ENCODE data around the gene APEH.
A peak's percentile ranks its signal among the peaks of the same experiment; 100 is the strongest.

Gene APEH

GRCh38 chr3:49673715-49674496, at the start of gene APEH:
Gene APEH (plus strand): TSS chr3:49674351. CDS start chr3:49674402, 51 bp downstream.
- H3K4me1 Mint-ChIP-seq (ENCODE audit: low read depth), result peaks cover 37% of the 10 kb centered on the region
- intact Hi-C loops (cut with micrococcal nuclease), result loop anchor here (5.0 kb wide), 1 partner anchor 202 kb away; the partner anchor contains the start of gene DAG1
- peaks cover 52% of the 10 kb centered on the region for H3K36me3 Mint-ChIP-seq (ENCODE audit: low read depth)

GRCh38 chr3:49625071-49625470, 49.1 kb upstream of the APEH start:
- intact Hi-C loops (cut with micrococcal nuclease), result no loop called here
- H3K36me3 Mint-ChIP-seq (ENCODE audit: low read depth), result no peaks in the 10 kb centered on the region
- H3K27ac Mint-ChIP-seq, result no peak overlapping the region
- H3K4me1 Mint-ChIP-seq (ENCODE audit: low read depth), result peaks cover 6% of the 10 kb centered on the region
- H3K9me3 Mint-ChIP-seq, result no peaks in the 10 kb centered on the region
- peaks cover 11% of the 10 kb centered on the region for H3K27me3 Mint-ChIP-seq
- H3K4me3 Mint-ChIP-seq, result no peak overlapping the region

More at GRCh38 chr3:49673715-49674496, at the start of gene APEH:
- Mint-ChIP-seq H3K27me3 (peaks cover 13% of the 10 kb centered on the region), H3K9me3 (no peaks in the 10 kb centered on the region), H3K27ac (peak within 1 kb of the TSS; percentile 100), H3K4me3 (peak within 1 kb of the TSS; percentile 95)

DNA sequence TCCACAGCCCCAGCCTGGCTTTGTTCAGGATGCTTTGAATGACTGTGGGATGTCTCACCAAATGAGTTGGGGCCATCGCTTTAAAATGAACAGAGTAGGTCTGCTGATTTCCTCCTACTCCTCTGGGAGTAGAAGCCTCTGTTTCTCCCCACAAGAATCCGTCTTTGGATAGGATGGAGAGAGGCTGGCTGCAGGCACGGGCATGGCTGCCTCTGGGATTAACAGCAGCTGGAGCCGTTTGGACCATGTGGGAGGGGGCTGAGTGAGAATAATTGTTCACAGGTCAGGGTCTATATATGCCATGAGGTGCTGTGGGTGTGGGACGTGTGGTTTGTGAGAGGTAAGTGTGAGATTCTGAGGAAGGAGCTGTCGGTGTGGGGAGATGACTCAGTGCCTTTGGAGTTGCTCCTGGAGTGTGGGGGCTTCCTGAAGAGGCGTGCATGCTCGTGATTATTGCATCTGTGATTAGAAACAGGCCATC, 48.0 kb upstream of the APEH start:
- Mint-ChIP-seq H3K27me3 (peaks cover 10% of the 10 kb centered on the region), H3K4me1 (ENCODE audit: low read depth) (peaks cover 6% of the 10 kb centered on the region), H3K4me3 (no peak overlapping the region), H3K9me3 (peaks cover under 1% of the 10 kb centered on the region), H3K36me3 (ENCODE audit: low read depth) (no peaks in the 10 kb centered on the region), H3K27ac (no peak overlapping the region)
- intact Hi-C loops (cut with micrococcal nuclease), result no loop called here

- intact Hi-C loops (cut with micrococcal nuclease), result no loop called here
- peaks cover 7% of the 10 kb centered on the region for H3K9me3 Mint-ChIP-seq
These were observed 47.4 kb upstream of the APEH start for GRCh38 chr3:49626796-49627195.

GRCh38 chr3:49627634-49628033, 46.5 kb upstream of the APEH start:
- Mint-ChIP-seq H3K4me1 (ENCODE audit: low read depth) (peaks cover 6% of the 10 kb centered on the region), H3K9me3 (peaks cover 14% of the 10 kb centered on the region), H3K27ac (no peak overlapping the region), H3K27me3 (peaks cover 4% of the 10 kb centered on the region), H3K4me3 (no peak overlapping the region), H3K36me3 (ENCODE audit: low read depth) (no peaks in the 10 kb centered on the region)
- intact Hi-C loops (cut with micrococcal nuclease), result no loop called here

More at GRCh38 chr3:49626796-49627195, 47.4 kb upstream of the APEH start:
- Mint-ChIP-seq H3K4me3 (no peak overlapping the region), H3K36me3 (ENCODE audit: low read depth) (no peaks in the 10 kb centered on the region), H3K4me1 (ENCODE audit: low read depth) (peaks cover 6% of the 10 kb centered on the region), H3K27me3 (peaks cover 5% of the 10 kb centered on the region), H3K27ac (no peak overlapping the region)

DNA sequence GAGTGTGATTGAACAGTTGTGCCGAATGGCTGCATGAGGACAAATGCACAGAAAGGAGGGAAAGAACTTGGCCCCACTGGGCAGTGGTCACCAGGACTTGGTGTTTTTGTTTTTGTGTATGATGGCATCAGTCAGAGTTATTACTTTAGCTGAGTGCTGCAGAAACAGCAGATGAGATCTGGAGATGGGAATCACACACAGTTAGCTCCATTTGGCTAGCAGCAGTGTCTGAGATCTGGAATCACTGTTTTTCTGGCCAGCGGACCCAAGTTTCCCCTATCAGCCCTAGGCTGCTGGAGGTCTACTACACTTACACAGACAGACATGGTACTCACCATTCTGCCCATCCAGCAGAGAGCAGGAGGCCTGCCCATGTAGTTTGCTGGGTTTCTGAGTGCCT, 45.9 kb upstream of the APEH start:
- peaks cover 6% of the 10 kb centered on the region for H3K4me1 Mint-ChIP-seq (ENCODE audit: low read depth)
- intact Hi-C loops (cut with micrococcal nuclease), result no loop called here
- H3K9me3 Mint-ChIP-seq, result peaks cover 14% of the 10 kb centered on the region
- no peak overlapping the region for H3K4me3 Mint-ChIP-seq
- no peak overlapping the region for H3K27ac Mint-ChIP-seq
- no peaks in the 10 kb centered on the region for H3K36me3 Mint-ChIP-seq (ENCODE audit: low read depth)
- H3K27me3 Mint-ChIP-seq, result peaks cover 5% of the 10 kb centered on the region

DNA sequence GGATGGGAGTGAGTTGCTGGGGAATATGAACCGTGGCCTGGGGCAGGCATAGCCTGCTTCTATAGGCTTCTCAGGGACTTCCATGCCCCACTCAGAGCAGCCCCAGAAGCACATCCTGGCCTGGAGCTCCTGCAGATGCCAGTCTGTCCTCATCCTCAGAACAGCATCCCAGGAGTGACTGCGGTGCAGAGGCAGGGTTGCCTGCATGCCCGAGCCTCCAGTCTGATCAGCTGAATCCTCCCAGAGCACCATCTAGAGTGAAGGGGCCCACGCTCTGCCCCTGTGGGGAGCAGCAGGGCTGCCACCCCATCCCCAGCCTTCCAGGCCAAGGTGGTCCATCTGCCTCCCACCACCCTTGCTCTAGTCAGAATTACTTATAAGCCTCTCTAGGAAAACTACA, 44.7 kb upstream of the APEH start:
- Mint-ChIP-seq H3K4me3 (no peak overlapping the region), H3K9me3 (peaks cover 14% of the 10 kb centered on the region), H3K4me1 (ENCODE audit: low read depth) (peaks cover 6% of the 10 kb centered on the region), H3K36me3 (ENCODE audit: low read depth) (no peaks in the 10 kb centered on the region), H3K27me3 (peaks cover 5% of the 10 kb centered on the region), H3K27ac (no peak overlapping the region)
- intact Hi-C loops (cut with micrococcal nuclease), result no loop called here

DNA sequence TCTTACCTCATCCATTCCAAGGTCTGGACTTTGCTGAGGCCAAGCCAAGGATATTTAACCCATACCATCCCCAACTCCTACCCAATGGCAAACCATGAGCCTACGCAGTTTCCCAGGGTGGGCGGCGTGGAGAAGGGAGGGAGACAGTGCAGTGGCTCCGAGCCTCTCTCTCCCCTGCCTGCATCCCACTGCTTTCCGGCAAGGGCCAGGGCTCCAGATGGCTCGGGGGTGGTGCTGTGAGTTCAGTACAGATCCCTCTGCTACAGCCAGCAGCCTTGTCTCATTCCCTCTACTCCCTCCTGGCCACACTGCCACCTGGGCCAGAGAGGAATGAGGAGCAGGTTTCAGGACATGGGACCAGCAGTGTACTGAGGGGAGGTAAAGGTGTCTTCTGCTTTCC, 44.3 kb upstream of the APEH start:
- H3K9me3 Mint-ChIP-seq, result peaks cover 14% of the 10 kb centered on the region
- H3K36me3 Mint-ChIP-seq (ENCODE audit: low read depth), result no peaks in the 10 kb centered on the region
- H3K27me3 Mint-ChIP-seq, result peaks cover 5% of the 10 kb centered on the region
- intact Hi-C loops (cut with micrococcal nuclease), result no loop called here
- peaks cover 6% of the 10 kb centered on the region for H3K4me1 Mint-ChIP-seq (ENCODE audit: low read depth)
- H3K4me3 Mint-ChIP-seq, result no peak overlapping the region
- H3K27ac Mint-ChIP-seq, result no peak overlapping the region

GRCh38 chr3:49630784-49631183, 43.4 kb upstream of the APEH start:
- Mint-ChIP-seq H3K4me3 (no peak overlapping the region), H3K27me3 (peaks cover 5% of the 10 kb centered on the region), H3K9me3 (peaks cover 14% of the 10 kb centered on the region), H3K27ac (no peak overlapping the region), H3K4me1 (ENCODE audit: low read depth) (peaks cover 6% of the 10 kb centered on the region), H3K36me3 (ENCODE audit: low read depth) (no peaks in the 10 kb centered on the region)
- intact Hi-C loops (cut with micrococcal nuclease), result no loop called here

- Mint-ChIP-seq H3K4me3 (no peak overlapping the region), H3K9me3 (peaks cover 14% of the 10 kb centered on the region), H3K4me1 (ENCODE audit: low read depth) (no peaks in the 10 kb centered on the region), H3K36me3 (ENCODE audit: low read depth) (no peaks in the 10 kb centered on the region), H3K27ac (no peak overlapping the region), H3K27me3 (peaks cover 5% of the 10 kb centered on the region)
- intact Hi-C loops (cut with micrococcal nuclease), result no loop called here
These were observed 39.4 kb upstream of the APEH start for GRCh38 chr3:49634736-49635135.

GRCh38 chr3:49636883-49637609, 37.1 kb upstream of the APEH start:
- peaks cover 4% of the 10 kb centered on the region for H3K9me3 Mint-ChIP-seq
- intact Hi-C loops (cut with micrococcal nuclease), result no loop called here
- H3K36me3 Mint-ChIP-seq (ENCODE audit: low read depth), result no peaks in the 10 kb centered on the region
- no peaks in the 10 kb centered on the region for H3K4me1 Mint-ChIP-seq (ENCODE audit: low read depth)
- H3K27me3 Mint-ChIP-seq, result peaks cover 6% of the 10 kb centered on the region
- H3K27ac Mint-ChIP-seq, result no peak overlapping the region
- H3K4me3 Mint-ChIP-seq, result no peak overlapping the region

GRCh38 chr3:49638445-49638844, 35.7 kb upstream of the APEH start:
- Mint-ChIP-seq H3K4me3 (no peak overlapping the region), H3K36me3 (ENCODE audit: low read depth) (no peaks in the 10 kb centered on the region), H3K4me1 (ENCODE audit: low read depth) (no peaks in the 10 kb centered on the region), H3K27me3 (peaks cover 3% of the 10 kb centered on the region), H3K27ac (no peak overlapping the region), H3K9me3 (no peaks in the 10 kb centered on the region)
- intact Hi-C loops (cut with micrococcal nuclease), result no loop called here

- intact Hi-C loops (cut with micrococcal nuclease), result no loop called here
- no peaks in the 10 kb centered on the region for H3K4me1 Mint-ChIP-seq (ENCODE audit: low read depth)
- no peak overlapping the region for H3K27ac Mint-ChIP-seq
- H3K4me3 Mint-ChIP-seq, result no peak overlapping the region
- H3K27me3 Mint-ChIP-seq, result peaks cover 3% of the 10 kb centered on the region
- no peaks in the 10 kb centered on the region for H3K9me3 Mint-ChIP-seq
- no peaks in the 10 kb centered on the region for H3K36me3 Mint-ChIP-seq (ENCODE audit: low read depth)
These were observed 34.6 kb upstream of the APEH start for GRCh38 chr3:49639551-49639950.

GRCh38 chr3:49641292-49641691, 32.9 kb upstream of the APEH start:
- Mint-ChIP-seq H3K27ac (no peak overlapping the region), H3K36me3 (ENCODE audit: low read depth) (no peaks in the 10 kb centered on the region), H3K4me1 (ENCODE audit: low read depth) (no peaks in the 10 kb centered on the region), H3K9me3 (no peaks in the 10 kb centered on the region), H3K27me3 (peaks cover 3% of the 10 kb centered on the region), H3K4me3 (no peak overlapping the region)
- intact Hi-C loops (cut with micrococcal nuclease), result no loop called here

All from dendritic cell treated with granulocyte-macrophage colony-stimulating factor and Interleukin-4, amounts not matched to agents 40 ng/mL and 50 ng/mL, for 4 days (primary cell).